H1 (cell line): ENCODE results near the gene TTPAL. TPM values are rescaled to one million over a fixed set of nuclear protein-coding genes. Genes with fewer than 3 reads are reported as not detected.

Source experiments
- BACH1 ChIP-seq: IDR thresholded peaks from 2 replicates; pipeline ENCODE4 v1.6.1; 2012; ENCODE audit warnings: low read length, improper control_type of control experiment
- EGR1 ChIP-seq: IDR thresholded peaks from 2 replicates; pipeline ENCODE4 v1.6.1; 2011; ENCODE audit warnings: low read depth, low read length, borderline replicate concordance
- polyA plus RNA-seq, 7 experiments: library from polyadenylated mRNA; depleted of rRNA in 3 of 7; stranded (reverse) in 5 of 7; unstranded in 2 of 7; fragments of >200 nt in 5 of 7; fragments of 200-250 nt in 2 of 7; gene quantifications; 1 replicate in 5 of 7; 2 replicates in 1 of 7; 4 replicates in 1 of 7; pipeline versions ENCODE4 v1.2.1 to v1.2.3, GENCODE V29; 2011 to 2013; ENCODE audit warnings: missing spikeins in 2 of 7, mixed read lengths in 2 of 7
- total RNA-seq: library from RNA; stranded (reverse); fragmentation: NEBNext Ultra II Directional; extraction: Animal tissue kit (Norgen Biotek cat#: 25700); gene quantifications from 2 replicates; pipeline ENCODE4 v1.2.1, GENCODE V29; 2021
- TF ChIP-seq, protein P1 (sequence below): fragments of 300-600 bp; sonication (generic); IDR thresholded peaks from 2 replicates; pipeline ENCODE4 v1.7.1; 2012; ENCODE audit warnings: low read length, moderate library complexity, mild to moderate bottlenecking, inconsistent platforms; ENCODE audit not compliant: insufficient replicate concordance

Gene TTPAL
- total and polyA plus RNA-seq, 2 of the 8 experiments (the other 6 are each of a cell fraction or from before 2014, with no cell fraction given), result 2.8 to 14.0 TPM

DNA sequence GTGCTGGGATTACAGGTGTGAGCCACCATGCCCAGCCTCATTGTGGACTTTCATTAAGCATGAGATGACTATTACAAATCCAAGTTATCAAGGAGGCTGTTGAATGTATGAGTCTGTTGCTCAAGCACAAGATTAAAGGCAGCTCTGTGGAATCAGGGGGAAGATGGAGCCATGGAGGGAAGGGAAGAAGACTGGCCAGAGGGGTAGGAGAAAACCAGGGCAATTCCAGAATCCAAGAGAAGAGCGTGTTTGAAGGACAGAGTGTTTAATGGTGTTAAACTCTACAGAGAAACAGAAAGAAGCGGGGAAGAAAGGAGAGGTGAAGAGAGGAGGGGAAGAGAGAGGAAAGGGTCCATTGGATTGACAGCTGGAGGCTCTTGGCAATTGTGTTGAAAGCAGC is 49.8 kb upstream of the TTPAL start (continued):
- TF ChIP-seq, protein P1, sequence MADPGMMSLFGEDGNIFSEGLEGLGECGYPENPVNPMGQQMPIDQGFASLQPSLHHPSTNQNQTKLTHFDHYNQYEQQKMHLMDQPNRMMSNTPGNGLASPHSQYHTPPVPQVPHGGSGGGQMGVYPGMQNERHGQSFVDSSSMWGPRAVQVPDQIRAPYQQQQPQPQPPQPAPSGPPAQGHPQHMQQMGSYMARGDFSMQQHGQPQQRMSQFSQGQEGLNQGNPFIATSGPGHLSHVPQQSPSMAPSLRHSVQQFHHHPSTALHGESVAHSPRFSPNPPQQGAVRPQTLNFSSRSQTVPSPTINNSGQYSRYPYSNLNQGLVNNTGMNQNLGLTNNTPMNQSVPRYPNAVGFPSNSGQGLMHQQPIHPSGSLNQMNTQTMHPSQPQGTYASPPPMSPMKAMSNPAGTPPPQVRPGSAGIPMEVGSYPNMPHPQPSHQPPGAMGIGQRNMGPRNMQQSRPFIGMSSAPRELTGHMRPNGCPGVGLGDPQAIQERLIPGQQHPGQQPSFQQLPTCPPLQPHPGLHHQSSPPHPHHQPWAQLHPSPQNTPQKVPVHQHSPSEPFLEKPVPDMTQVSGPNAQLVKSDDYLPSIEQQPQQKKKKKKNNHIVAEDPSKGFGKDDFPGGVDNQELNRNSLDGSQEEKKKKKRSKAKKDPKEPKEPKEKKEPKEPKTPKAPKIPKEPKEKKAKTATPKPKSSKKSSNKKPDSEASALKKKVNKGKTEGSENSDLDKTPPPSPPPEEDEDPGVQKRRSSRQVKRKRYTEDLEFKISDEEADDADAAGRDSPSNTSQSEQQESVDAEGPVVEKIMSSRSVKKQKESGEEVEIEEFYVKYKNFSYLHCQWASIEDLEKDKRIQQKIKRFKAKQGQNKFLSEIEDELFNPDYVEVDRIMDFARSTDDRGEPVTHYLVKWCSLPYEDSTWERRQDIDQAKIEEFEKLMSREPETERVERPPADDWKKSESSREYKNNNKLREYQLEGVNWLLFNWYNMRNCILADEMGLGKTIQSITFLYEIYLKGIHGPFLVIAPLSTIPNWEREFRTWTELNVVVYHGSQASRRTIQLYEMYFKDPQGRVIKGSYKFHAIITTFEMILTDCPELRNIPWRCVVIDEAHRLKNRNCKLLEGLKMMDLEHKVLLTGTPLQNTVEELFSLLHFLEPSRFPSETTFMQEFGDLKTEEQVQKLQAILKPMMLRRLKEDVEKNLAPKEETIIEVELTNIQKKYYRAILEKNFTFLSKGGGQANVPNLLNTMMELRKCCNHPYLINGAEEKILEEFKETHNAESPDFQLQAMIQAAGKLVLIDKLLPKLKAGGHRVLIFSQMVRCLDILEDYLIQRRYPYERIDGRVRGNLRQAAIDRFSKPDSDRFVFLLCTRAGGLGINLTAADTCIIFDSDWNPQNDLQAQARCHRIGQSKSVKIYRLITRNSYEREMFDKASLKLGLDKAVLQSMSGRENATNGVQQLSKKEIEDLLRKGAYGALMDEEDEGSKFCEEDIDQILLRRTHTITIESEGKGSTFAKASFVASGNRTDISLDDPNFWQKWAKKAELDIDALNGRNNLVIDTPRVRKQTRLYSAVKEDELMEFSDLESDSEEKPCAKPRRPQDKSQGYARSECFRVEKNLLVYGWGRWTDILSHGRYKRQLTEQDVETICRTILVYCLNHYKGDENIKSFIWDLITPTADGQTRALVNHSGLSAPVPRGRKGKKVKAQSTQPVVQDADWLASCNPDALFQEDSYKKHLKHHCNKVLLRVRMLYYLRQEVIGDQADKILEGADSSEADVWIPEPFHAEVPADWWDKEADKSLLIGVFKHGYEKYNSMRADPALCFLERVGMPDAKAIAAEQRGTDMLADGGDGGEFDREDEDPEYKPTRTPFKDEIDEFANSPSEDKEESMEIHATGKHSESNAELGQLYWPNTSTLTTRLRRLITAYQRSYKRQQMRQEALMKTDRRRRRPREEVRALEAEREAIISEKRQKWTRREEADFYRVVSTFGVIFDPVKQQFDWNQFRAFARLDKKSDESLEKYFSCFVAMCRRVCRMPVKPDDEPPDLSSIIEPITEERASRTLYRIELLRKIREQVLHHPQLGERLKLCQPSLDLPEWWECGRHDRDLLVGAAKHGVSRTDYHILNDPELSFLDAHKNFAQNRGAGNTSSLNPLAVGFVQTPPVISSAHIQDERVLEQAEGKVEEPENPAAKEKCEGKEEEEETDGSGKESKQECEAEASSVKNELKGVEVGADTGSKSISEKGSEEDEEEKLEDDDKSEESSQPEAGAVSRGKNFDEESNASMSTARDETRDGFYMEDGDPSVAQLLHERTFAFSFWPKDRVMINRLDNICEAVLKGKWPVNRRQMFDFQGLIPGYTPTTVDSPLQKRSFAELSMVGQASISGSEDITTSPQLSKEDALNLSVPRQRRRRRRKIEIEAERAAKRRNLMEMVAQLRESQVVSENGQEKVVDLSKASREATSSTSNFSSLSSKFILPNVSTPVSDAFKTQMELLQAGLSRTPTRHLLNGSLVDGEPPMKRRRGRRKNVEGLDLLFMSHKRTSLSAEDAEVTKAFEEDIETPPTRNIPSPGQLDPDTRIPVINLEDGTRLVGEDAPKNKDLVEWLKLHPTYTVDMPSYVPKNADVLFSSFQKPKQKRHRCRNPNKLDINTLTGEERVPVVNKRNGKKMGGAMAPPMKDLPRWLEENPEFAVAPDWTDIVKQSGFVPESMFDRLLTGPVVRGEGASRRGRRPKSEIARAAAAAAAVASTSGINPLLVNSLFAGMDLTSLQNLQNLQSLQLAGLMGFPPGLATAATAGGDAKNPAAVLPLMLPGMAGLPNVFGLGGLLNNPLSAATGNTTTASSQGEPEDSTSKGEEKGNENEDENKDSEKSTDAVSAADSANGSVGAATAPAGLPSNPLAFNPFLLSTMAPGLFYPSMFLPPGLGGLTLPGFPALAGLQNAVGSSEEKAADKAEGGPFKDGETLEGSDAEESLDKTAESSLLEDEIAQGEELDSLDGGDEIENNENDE, result no peak
- no peak for TF ChIP-seq BACH1
- TF ChIP-seq EGR1, result no peak
